ENCODE measurements around the gene RAP1GAP2.

GRCh38 chr17:2814481-2815341 is 18.5 kb downstream of the RAP1GAP2 start:
- no peak for TF ChIP-seq POLR2A (IDR thresholded peaks at IDR 0.05)
- TF ChIP-seq CTCF (IDR thresholded peaks at IDR 0.05 in 8 of 11, conservative IDR thresholded peaks at IDR 0.05 in 3 of 11) = no peak
- peak; percentile 57 to 71 (median 61) for TF ChIP-seq POLR2AphosphoS5 (IDR thresholded peaks at IDR 0.05)

Measured in spleen (tissue), 7 donors.